ENCODE measurements around the gene TMEM117.

TMEM117 gene

DNA sequence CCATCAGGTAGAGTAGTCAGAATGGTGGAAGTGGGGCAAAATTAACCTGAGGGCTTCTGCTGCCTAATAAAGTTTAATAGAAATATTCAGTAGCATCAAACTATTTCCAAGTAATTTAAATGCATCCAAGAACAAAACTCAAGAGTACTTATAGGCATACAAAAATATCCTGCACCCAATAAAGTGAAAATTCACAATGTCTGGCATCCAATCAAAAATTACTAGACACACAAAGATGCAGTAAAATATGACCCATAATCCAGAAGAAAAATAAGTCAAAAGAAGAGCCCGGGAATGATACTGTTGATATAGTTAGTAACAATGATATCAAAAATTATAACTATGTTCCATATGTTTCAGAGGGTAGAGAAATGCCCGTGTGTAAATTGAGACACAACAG is 95.3 kb downstream of the TMEM117 start:
- Histone ChIP-seq H3K27ac (no peak overlapping the region), H3K4me1 (no peaks in the 10 kb centered on the region), H3K4me3 (no peak overlapping the region), H3K9me3 (peaks cover 26% of the 10 kb centered on the region), H3K9ac (no peak overlapping the region), H3K36me3 (no peaks in the 10 kb centered on the region), H4K20me1 (no peaks in the 10 kb centered on the region), H3K4me2 (no peak overlapping the region), H3K27me3 (no peaks in the 10 kb centered on the region)
- TF ChIP-seq Cebpa-rat (IDR thresholded peaks at IDR 0.05): no peak

DNA sequence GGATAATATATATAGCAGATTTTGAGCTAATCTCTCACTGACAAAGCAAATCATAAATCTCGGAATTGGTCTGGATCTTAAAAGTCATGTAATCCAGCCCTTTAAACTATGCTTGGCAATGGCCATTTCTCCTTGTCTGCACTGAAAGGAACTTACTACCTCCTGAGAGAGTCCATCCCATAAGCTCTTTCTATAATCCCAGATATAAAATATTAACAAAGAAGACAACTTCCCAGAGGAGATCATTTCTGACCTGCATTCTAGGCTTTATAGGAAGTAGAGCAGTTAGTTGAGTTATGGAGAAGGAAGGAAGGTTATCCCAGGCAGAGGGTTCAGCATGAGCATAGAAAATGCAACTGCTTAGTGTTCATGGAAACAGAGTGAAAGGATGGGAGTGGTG is 99.7 kb downstream of the TMEM117 start:
- H3K4me2 ChIP-seq: no peak overlapping the region
- H3K9ac ChIP-seq: no peak overlapping the region
- no peak overlapping the region for H3K4me3 ChIP-seq
- H3K27me3 ChIP-seq: no peaks in the 10 kb centered on the region
- no peaks in the 10 kb centered on the region for H3K4me1 ChIP-seq
- no peaks in the 10 kb centered on the region for H3K36me3 ChIP-seq
- TF ChIP-seq Cebpa-rat (IDR thresholded peaks at IDR 0.05): no peak
- H3K27ac ChIP-seq: no peak overlapping the region
- H4K20me1 ChIP-seq: no peaks in the 10 kb centered on the region
- peaks cover 18% of the 10 kb centered on the region for H3K9me3 ChIP-seq

DNA sequence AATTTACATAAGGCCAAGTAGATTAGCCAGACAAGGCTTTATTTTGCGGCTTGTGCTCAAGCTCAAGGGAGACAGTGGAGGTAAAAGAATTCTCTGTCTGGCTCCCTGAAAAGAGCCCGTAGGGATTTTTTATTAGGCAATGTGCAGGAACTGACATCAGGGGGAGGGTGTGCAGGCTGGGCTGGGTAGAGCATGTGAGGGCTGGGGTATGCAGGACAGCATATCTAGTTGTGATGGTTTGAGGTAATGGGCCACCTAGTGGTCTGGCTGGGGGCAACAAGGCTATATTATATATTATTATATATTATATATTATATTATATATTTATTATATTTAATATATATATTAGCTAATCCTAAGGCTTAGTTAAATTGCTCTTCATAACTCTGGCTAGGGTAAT is 102.1 kb downstream of the TMEM117 start:
- H3K4me1 ChIP-seq: no peaks in the 10 kb centered on the region
- H3K9ac ChIP-seq: no peak overlapping the region
- 0 out of 2 replicates have a peak, but pooled peaks cover 4% of the 10 kb centered on the region for H3K9me3 ChIP-seq
- TF ChIP-seq Cebpa-rat (IDR thresholded peaks at IDR 0.05): no peak
- H3K4me3 ChIP-seq: no peak overlapping the region
- H3K27me3 ChIP-seq: no peaks in the 10 kb centered on the region
- H3K36me3 ChIP-seq: no peaks in the 10 kb centered on the region
- no peak overlapping the region for H3K4me2 ChIP-seq
- H3K27ac ChIP-seq: no peak overlapping the region
- no peaks in the 10 kb centered on the region for H4K20me1 ChIP-seq

DNA sequence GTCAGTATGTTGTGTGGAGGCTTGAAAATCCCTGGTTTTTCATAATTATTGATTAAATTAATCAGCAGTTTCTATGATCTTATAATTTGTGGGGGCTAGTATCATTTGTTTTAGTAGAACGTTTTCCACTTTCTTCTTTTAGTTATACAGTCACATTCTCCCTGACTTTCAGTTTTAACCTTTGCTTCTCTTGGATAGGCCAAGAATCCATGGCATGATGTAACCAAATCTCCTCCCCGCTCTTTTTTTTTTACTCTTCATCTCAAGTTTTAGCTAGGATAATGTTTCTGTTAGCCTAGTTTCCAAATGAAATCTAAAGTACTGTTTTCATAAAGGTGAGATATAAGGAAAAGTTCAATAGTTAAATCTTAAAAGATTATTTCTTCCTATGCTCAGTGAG is 106.5 kb downstream of the TMEM117 start:
- H3K27ac ChIP-seq: no peak overlapping the region
- H3K4me1 ChIP-seq: no peaks in the 10 kb centered on the region
- no peak overlapping the region for H3K4me2 ChIP-seq
- no peaks in the 10 kb centered on the region for H3K27me3 ChIP-seq
- TF ChIP-seq Cebpa-rat (IDR thresholded peaks at IDR 0.05): no peak
- no peak overlapping the region for H3K9ac ChIP-seq
- no peaks in the 10 kb centered on the region for H3K9me3 ChIP-seq
- no peak overlapping the region for H3K4me3 ChIP-seq
- H3K36me3 ChIP-seq: no peaks in the 10 kb centered on the region
- no peaks in the 10 kb centered on the region for H4K20me1 ChIP-seq

DNA sequence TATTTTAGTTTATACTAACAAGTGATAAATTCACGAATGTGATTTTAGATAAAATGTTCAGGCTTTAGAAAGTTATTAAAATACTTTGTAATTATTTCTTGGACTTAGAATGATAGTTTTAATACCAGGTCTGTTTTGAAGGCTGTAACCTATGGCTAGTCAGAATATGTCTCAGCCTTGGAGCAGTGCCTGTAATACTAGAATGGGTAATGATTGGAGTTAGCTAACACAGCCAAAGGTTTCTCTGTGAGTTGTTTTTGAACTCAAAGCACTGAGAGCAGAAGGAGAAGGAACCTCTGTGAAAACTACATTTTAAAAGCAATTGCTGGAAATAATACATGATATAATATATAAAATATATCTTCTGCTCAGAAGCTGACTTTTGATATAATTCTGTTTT is 110.1 kb downstream of the TMEM117 start:
- Histone ChIP-seq H3K36me3 (0 out of 2 replicates have a peak, but pooled peaks cover 14% of the 10 kb centered on the region), H3K4me1 (no peaks in the 10 kb centered on the region), H3K4me3 (no peak overlapping the region), H3K9me3 (peaks cover 4% of the 10 kb centered on the region; the same call in 1 of the 2 replicates), H3K9ac (no peak overlapping the region), H3K27ac (no peak overlapping the region), H4K20me1 (no peaks in the 10 kb centered on the region), H3K4me2 (no peak overlapping the region), H3K27me3 (no peaks in the 10 kb centered on the region)
- TF ChIP-seq Cebpa-rat (IDR thresholded peaks at IDR 0.05): no peak

DNA sequence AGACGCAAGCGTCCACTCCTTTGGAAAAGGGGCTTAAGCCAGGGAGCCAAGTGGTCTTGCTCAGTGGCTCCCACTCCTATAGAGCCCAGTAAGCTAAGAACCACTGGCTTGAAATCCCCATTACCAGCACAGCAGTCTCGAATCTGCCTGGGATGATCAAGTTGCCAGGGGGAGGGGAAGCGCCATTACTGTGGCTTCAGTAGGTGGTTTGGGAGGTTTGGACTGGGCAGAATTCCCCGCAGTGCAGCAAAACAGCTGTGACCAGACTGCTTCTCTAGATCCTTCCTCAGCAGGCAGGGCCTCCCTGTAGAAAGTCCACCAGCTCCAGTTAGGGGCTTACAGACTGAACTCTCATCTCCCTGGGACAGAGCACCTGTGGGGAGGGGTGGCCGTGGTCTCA is 115.4 kb downstream of the TMEM117 start:
- no peak for TF ChIP-seq Cebpa-rat (IDR thresholded peaks at IDR 0.05)
- Histone ChIP-seq H4K20me1 (no peaks in the 10 kb centered on the region), H3K9ac (no peak overlapping the region), H3K27ac (no peak overlapping the region), H3K4me1 (no peaks in the 10 kb centered on the region), H3K27me3 (no peaks in the 10 kb centered on the region), H3K4me3 (no peak overlapping the region), H3K36me3 (0 out of 2 replicates have a peak, but pooled peaks cover 22% of the 10 kb centered on the region), H3K9me3 (peaks cover 8% of the 10 kb centered on the region), H3K4me2 (no peak overlapping the region)

DNA sequence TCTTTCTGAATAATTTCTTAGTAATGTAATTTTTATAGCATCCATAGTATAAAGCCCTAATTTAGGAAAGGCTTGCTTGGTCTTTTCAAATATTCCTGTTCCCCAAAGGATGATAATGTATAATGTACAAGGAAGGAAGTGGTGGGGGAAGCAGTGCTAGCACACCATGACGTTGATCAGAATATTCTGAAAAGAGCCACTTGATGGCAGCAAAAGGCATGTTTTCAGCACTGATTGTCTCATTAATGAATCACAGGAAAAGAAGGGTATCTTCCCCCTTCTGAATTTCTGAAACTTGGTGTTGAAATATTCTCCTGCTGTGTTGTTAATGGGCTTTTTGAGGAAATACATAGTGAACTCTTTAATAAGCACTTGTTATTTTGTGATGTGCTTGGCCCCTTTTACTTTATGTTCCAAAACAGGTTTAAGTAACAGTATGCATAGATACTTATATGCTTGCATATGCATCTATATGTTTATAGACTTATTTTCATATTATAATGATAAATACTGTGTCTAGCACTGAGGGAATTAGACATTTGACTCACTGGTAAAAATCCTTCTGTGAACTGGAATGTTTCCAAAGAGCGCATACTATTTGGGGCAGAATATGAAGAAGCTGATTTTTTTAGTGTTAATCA is 122.0 kb downstream of the TMEM117 start:
- H4K20me1 ChIP-seq: no peaks in the 10 kb centered on the region
- H3K27me3 ChIP-seq: no peaks in the 10 kb centered on the region
- no peak overlapping the region for H3K4me2 ChIP-seq
- H3K9ac ChIP-seq: no peak overlapping the region
- H3K27ac ChIP-seq: no peak overlapping the region
- H3K36me3 ChIP-seq: no peaks in the 10 kb centered on the region
- H3K4me1 ChIP-seq: no peaks in the 10 kb centered on the region
- no peak for TF ChIP-seq Cebpa-rat (IDR thresholded peaks at IDR 0.05)
- no peak overlapping the region for H3K4me3 ChIP-seq
- H3K9me3 ChIP-seq: no peaks in the 10 kb centered on the region; the same call in 1 of the 2 replicates

DNA sequence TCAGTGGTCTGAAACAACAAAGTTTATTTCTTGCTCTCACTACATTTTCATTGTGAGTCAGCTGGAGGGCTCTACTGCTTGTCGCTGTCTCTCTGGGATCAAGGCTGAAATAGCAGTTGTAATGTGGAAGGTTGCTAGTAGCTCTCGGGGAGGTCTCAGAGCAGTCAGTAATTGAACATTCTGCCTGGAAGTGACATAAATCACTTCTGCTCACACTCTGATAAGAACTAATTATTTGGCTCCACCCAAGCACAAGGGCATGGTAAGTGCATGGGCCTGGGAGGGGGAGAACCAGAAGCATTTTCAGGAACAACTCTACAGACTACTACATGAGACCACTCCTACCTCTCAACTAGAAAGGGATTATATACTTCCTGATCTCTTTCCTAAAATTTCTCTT is 128.2 kb downstream of the TMEM117 start:
- Histone ChIP-seq H3K36me3 (no peaks in the 10 kb centered on the region), H3K9ac (no peak overlapping the region), H3K4me2 (no peak overlapping the region), H4K20me1 (no peaks in the 10 kb centered on the region), H3K9me3 (no peaks in the 10 kb centered on the region), H3K27ac (no peak overlapping the region), H3K27me3 (no peaks in the 10 kb centered on the region), H3K4me1 (no peaks in the 10 kb centered on the region), H3K4me3 (no peak overlapping the region)
- TF ChIP-seq Cebpa-rat (IDR thresholded peaks at IDR 0.05): no peak

DNA sequence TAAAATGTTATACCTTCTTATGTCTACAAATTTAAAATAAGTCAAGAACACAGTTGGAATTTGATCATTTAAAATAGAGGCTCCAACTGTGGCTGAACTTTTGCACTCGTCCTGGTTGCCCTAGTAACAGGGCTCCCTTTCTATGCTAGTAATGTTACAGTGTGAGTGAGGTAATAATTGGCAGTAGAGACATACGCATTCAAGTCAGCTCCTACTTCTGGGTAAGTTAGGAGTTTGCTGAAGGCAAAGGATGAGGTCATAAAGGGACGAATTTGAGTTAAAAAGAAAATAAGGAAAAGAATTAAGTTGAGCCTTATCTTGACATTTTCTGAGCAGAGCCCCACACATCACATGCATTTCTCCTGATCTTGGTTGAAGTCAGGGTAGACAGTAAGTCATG is 129.1 kb downstream of the TMEM117 start:
- Histone ChIP-seq H4K20me1 (no peaks in the 10 kb centered on the region), H3K27ac (no peak overlapping the region), H3K9me3 (no peaks in the 10 kb centered on the region), H3K4me2 (no peak overlapping the region), H3K4me3 (no peak overlapping the region), H3K9ac (no peak overlapping the region), H3K4me1 (no peaks in the 10 kb centered on the region), H3K27me3 (no peaks in the 10 kb centered on the region), H3K36me3 (no peaks in the 10 kb centered on the region)
- no peak for TF ChIP-seq Cebpa-rat (IDR thresholded peaks at IDR 0.05)

DNA sequence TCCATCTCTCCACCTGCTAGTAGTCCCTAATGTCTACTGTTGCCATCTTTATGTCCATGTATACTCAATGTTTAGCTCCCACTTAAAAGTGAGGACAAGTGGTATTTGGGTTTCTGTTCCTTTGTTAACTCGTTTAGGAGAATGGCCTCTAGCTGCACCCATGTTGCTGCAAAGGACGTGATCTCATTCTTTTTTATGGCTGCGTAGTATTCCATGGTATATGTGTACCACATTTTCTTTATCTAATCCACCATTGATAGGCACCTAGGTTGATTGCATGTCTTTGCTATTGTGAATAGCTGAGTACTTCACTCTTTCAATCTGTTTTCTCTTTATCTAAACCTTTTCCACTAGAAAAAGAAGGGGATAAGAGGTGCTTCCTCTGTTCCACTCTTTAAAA is 130.0 kb downstream of the TMEM117 start:
- Histone ChIP-seq H3K4me3 (no peak overlapping the region), H3K4me2 (no peak overlapping the region), H3K9ac (no peak overlapping the region), H4K20me1 (no peaks in the 10 kb centered on the region), H3K9me3 (no peaks in the 10 kb centered on the region), H3K4me1 (no peaks in the 10 kb centered on the region), H3K36me3 (no peaks in the 10 kb centered on the region), H3K27ac (no peak overlapping the region), H3K27me3 (no peaks in the 10 kb centered on the region)
- TF ChIP-seq Cebpa-rat (IDR thresholded peaks at IDR 0.05): no peak

DNA sequence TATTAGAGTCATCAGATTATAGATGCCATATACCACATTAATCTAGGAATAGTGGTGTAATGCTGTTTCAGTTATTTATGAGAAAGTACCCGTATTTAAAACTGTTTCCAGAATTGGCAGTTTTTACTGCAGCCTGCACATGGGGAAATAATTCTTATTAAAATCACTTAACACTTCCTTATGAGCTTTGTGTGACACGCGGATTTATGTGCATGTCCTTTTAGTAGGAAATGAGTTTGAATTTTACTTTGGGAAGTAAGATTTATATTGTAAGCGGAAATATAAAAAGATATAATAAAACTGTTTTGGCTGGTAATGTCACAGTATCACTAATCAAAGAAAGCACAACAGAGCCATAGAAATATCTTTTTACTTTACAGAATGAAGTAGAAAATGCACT is 132.9 kb downstream of the TMEM117 start:
- H3K9me3 ChIP-seq: peaks cover 12% of the 10 kb centered on the region; the same call in 1 of the 2 replicates
- H4K20me1 ChIP-seq: no peaks in the 10 kb centered on the region
- H3K36me3 ChIP-seq: 0 out of 2 replicates have a peak, but pooled peaks cover 8% of the 10 kb centered on the region
- no peak overlapping the region for H3K27ac ChIP-seq
- no peaks in the 10 kb centered on the region for H3K27me3 ChIP-seq
- H3K4me2 ChIP-seq: no peak overlapping the region
- no peak for TF ChIP-seq Cebpa-rat (IDR thresholded peaks at IDR 0.05)
- H3K9ac ChIP-seq: no peak overlapping the region
- no peak overlapping the region for H3K4me3 ChIP-seq
- H3K4me1 ChIP-seq: no peaks in the 10 kb centered on the region

Measured in BLaER1 (cell line).